Fibroblast of pulmonary artery (primary cell): ENCODE measurements around the gene ATG9A.

Experiments used
- DNase-seq: peaks from one replicate; pipeline ENCODE4 v3.0.0-alpha.2; 2010; ENCODE audit warnings: low read depth
- H3K4me3 ChIP-seq: replicated peaks from 2 replicates; pipeline ENCODE4 v1.5.1; 2011; ENCODE audit warnings: low read depth, mild to moderate bottlenecking, control low read depth, low read length, moderate library complexity
- TF ChIP-seq, protein P1 (sequence below): IDR thresholded peaks from 2 replicates; pipeline ENCODE4 v1.5.1; 2011; ENCODE audit warnings: mild to moderate bottlenecking, control low read depth, low read length, inconsistent platforms; ENCODE audit errors: missing control alignments

Gene ATG9A, protein sequence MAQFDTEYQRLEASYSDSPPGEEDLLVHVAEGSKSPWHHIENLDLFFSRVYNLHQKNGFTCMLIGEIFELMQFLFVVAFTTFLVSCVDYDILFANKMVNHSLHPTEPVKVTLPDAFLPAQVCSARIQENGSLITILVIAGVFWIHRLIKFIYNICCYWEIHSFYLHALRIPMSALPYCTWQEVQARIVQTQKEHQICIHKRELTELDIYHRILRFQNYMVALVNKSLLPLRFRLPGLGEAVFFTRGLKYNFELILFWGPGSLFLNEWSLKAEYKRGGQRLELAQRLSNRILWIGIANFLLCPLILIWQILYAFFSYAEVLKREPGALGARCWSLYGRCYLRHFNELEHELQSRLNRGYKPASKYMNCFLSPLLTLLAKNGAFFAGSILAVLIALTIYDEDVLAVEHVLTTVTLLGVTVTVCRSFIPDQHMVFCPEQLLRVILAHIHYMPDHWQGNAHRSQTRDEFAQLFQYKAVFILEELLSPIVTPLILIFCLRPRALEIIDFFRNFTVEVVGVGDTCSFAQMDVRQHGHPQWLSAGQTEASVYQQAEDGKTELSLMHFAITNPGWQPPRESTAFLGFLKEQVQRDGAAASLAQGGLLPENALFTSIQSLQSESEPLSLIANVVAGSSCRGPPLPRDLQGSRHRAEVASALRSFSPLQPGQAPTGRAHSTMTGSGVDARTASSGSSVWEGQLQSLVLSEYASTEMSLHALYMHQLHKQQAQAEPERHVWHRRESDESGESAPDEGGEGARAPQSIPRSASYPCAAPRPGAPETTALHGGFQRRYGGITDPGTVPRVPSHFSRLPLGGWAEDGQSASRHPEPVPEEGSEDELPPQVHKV

DNA sequence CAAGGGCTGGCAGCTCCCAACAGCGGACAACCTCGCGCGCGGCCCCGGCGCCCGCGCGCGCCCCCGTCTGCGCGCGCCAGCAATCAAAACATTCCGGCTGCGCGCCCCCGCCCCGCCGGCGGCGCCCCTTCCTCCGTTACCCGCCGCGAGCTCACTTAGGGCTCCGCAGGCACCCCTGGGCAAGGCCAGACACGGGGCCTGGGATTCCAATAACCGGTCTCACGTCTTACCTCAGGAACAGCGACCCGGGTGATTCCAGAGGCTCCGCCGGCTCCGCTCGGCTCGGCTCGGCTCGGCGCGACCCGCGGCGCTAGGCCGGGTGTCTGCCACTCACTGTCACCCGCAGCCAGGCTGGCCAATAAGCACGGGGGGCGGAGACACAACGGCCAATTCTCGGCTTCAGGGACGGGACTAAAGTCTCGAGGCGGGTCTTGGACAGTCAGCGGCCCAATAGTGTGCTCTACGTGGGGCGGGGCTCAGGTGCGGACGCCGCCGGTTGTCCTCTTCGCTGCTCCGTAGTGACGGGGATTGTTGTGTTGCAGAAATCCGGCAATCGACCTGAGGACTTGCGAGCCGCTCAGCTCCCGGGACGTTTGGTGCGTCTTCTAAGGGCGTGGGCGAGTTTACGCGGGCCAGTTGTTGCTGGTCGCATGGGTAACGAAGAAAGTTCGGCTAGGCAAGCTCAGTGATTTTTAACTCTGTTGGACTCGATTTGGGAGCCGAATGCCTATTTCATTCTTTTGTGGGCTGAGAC, at the start of gene ATG9A, which contains the start of gene ANKZF1:
Gene ATG9A (minus strand): TSS at position 332 of the 754 bp plus-strand sequence. CDS start 1,612 bp downstream, outside the sequence.
Gene ANKZF1 (plus strand): TSS at position 502 of the 754 bp plus-strand sequence. CDS start 452 bp downstream, outside the sequence.
- DNase-seq: peak; percentile 99
- peak within 1 kb of the TSS; percentile 79 for H3K4me3 ChIP-seq
- TF ChIP-seq, protein P1, sequence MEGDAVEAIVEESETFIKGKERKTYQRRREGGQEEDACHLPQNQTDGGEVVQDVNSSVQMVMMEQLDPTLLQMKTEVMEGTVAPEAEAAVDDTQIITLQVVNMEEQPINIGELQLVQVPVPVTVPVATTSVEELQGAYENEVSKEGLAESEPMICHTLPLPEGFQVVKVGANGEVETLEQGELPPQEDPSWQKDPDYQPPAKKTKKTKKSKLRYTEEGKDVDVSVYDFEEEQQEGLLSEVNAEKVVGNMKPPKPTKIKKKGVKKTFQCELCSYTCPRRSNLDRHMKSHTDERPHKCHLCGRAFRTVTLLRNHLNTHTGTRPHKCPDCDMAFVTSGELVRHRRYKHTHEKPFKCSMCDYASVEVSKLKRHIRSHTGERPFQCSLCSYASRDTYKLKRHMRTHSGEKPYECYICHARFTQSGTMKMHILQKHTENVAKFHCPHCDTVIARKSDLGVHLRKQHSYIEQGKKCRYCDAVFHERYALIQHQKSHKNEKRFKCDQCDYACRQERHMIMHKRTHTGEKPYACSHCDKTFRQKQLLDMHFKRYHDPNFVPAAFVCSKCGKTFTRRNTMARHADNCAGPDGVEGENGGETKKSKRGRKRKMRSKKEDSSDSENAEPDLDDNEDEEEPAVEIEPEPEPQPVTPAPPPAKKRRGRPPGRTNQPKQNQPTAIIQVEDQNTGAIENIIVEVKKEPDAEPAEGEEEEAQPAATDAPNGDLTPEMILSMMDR: no peak

DNA sequence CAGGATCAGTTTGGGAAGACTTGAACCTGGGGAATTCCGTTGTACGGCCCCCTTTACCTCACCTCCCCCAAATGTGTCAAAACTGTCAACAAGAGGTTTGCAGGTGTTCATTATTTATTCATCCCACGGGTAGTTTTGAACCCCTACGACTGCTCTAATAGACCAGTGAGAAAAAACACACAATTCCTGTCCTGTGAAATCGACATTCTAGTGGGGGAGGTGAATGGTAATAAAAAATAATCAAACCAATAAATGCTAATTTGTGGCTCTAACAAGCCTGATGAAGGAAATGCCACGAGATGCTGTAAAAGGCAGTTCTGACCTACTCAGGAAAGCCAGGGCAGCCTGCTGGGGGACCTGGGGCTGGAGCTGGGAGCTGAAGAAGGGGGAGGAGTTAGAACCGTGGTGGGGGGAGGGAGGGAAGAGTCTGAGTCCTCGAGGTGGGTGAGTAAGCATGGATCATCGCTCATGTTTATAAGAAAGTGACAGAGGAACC, 49.3 kb upstream of the ATG9A start:
- TF ChIP-seq, protein P1: no peak
- H3K4me3 ChIP-seq: peak overlapping the region; percentile 30

DNA sequence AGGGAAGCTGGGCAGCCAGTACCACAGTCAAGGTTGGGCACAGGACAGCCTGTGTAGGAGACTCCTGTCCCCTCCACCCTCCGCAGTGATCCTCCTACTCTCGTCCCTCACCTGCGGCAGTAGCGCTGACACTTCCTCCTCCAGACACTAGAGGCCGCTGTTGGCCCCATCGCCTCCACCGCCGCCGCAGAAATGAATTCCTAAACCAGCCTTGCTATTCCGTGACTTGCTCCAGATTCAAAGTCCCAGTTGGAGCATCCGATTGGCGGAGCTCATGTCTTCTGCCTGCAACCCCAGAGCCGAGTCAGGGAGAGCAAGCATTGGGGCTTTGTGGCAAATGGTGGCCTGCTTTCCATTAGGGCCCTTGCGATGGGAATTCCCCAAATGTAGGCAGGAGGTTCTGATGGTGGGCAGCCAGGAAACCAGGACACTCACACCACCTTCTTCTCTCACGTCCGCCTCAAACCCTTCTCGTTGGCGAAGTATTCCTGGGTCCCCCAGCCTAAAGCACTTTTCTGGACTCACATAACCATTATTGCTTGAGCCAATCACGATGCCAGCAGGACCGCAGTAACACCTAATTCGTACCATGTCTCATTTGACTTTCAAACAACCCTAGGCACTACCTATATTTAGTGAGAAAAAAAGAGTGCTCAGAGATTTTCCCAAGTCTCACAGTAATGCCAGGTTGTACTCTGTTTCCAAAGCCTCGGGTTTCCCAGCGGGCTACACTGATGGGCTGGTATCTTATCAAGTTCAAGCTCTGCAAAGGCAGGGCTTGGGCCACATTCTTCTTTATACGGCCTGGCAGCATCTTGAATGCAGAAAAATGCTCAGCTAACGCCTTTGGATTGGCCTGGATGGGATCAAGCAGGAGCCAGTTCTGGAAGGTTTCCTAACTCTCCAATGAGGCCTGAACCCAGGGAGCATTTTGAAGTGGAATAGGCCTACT, 48.5 kb upstream of the ATG9A start:
- no peak overlapping the region for H3K4me3 ChIP-seq
- TF ChIP-seq, protein P1: peak; percentile 97
- DNase-seq: peak; percentile 82

More for the DNA sequence above, 49.3 kb upstream of the ATG9A start:
- no peak for DNase-seq

DNA sequence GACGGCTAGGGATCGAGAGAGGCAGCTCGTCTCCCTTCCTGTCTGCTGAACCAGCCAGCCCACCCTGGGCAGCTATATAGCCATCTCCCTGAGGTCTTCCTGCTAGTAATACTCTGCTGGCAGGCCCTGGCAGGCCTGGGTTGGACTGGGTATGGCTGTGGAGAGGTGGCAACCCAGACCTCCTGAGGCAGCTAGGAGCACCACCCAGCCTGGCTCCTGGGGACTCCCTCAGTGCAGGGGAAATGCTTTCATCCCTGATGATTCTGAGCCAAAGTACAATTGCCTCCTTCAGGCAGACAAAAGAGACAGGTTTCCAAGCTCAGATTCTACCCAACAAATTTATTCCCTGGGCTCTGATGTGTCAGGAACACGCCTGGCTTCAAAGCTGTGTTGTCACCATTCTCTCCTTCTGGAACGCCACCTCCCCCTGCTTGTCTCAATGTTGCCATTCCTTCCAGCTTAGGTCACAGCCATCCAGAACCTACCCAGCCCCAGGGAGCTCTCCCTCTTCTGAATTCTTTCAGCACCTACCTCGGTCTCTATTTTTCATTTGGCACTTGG, 45.0 kb upstream of the ATG9A start:
- DNase-seq: peak; percentile 79
- TF ChIP-seq, protein P1: no peak
- no peak overlapping the region for H3K4me3 ChIP-seq

DNA sequence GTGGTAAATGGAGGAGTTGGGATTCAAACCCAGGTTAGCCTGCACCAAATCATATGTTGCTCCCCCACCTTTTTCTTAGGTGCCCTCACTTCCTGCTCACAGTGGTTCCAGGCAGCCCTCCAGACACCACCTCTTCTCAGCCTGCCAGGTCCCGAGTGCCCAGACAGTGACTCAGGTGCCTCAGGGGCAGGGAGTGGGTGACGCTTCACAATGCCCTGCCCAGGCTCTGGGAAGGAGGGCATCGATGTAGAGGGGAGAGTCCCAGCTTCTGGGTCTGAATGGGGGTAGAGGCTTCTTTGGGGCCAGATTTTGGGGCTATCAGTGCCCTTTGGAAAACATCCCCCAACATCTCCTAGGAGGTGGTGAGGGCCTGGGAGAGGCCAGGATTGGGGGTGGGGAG, 44.5 kb upstream of the ATG9A start:
- no peak for DNase-seq
- TF ChIP-seq, protein P1: no peak
- no peak overlapping the region for H3K4me3 ChIP-seq
